HG02938 (cell line): ENCODE results near the gene APEX1.
"Not testable (repeated sequence)": the region's sequence is repeated elsewhere in the genome, so short reads cannot be mapped to it uniquely, and the experiment has no call there.

ENCODE experiments used
- ATAC-seq: cut with Tn5 transposase; IDR thresholded peaks from one replicate; pipeline ENCODE4 v1.9.1; 2021; ENCODE audit warnings: mild to moderate bottlenecking, moderate library complexity; ENCODE audit not compliant: unreplicated experiment

Gene APEX1

DNA sequence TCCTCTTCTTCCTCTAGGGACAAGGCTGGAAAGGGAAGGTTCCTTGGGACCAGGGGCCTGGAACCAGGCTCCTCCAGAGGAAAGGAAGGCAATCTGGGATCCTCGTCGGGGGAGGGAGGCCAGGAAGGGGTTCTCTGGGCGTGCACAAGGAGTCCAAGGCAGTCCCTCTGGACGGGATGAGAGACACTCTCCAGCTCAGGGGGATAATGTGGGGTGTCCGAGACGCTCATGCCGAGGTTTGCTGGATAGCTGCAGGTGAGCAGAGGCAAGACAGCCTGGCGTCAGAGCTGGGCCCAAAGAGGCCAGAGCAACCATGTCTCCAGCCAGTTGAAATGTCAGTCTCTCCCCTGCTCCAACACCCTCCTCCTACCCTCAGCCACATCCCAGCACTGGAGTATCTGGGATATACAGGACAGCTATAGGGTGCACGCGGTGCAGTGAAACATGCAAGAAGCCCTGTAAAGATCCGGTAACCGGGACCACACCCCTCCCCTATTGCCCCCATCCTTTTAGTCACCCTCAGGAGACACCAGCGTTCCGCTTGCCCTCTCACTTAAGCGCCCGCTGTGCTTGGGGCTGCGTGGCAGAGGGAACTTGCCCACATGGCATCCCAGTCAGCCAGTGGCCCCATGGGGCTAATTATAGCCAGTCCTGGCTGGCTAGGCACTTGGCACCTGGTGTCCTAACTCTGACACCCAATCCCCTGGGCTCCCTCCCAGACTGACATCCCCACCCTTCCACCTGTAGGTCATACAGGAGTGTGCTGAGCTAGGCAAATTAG is 19.3 kb upstream of the APEX1 start, which contains the start of gene KLHL33:
TSS of gene KLHL33 (minus strand) at position 585 of the 781 bp plus-strand sequence. CDS start at position 230, 355 bp downstream.
- no peak for ATAC-seq

DNA sequence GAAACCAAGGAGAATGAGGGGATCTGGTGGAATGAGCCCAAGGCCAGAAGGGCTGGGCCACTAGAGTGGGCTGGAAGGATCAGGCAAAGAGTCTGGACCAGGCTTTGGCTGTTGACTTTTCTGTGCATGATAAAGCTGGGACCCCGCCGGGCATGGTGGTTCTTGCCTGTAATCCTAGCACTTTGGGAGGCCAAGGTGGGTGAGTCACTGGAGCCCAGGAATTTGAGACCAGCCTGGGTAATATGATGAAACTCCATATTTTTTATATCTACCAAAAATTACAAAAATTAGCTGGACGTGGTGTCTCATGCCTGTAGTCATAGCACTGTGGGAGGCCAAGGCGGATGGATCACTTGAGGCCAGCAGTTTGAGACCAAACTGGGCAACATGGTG is 18.7 kb upstream of the APEX1 start:
- no peak for ATAC-seq

DNA sequence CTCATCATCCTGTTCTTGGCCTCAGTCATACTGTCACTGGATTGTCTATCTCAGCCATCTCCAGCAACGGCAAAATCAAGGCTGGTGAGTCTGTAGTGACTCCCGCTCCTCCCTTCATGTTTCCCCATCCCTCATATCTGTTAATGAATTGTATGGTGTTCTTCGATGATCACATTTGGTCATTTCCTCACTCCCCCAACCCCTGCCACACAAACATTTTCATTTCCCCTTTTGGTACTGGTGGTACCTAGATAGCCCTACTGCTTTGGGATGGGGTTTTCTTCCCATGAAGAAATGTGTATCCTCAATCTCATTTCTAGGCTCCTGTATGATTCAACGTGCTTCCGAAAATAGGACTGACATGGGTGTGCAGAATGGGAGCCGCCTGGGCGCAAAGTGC is 16.4 kb upstream of the APEX1 start:
- ATAC-seq = no peak

DNA sequence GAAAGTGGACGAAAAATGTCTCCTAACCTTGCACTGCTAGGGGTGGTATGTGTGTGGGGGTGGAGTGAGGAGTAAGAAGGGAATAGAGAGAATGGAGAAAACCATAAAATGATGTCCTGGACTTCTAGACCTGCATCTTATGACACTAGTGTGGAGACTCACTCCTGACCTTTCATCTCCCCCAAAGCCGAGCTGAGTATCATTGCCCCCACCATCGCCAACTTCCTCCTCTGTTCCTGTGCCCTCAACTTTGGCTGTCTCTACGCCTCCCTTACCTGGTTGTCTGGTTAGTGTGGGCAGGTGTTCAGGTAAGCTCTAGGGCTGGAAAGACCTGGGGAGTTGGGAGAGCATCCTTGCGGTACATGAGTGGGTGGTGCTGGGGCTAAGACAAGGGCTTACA is 14.6 kb upstream of the APEX1 start:
- ATAC-seq = no peak

DNA sequence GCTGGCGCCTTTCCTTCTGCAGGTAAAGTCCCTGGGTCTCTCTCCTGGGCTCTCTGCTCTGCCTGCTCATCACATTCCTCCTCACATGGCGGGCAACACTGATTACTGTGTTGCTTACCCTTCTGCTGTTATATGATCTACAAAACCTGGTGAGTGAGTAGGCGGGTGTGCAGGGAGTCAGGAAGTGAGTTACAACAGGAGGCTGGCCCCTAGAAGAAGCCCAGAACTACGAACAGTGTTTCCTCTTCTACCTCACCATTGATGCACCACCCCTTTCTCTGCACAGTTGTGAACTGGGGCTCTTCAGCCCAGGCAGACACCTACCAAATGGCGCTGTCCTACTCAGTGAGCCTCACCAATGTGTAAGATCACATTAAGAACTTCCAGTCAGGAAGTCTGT is 14.1 kb upstream of the APEX1 start:
- no peak for ATAC-seq

DNA sequence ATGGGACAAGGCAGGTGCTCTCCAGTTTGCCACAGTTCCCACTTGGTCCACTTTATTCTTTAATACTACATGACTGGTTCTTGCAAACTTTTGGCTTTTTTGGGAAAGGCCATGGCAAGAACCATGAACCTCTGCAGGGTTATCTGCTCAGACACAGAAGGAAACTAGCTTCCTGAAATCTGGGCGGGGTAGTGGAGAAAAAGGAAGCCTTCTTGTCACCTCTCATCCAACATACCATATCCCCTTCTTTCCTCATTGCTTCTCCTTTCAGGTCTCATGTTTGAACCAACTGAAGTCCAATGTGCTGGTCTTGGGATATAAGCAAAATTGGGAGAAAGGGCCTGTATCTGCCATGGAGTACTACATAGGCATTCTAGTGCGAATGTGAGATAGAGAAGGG is 13.6 kb upstream of the APEX1 start:
- ATAC-seq = no peak

DNA sequence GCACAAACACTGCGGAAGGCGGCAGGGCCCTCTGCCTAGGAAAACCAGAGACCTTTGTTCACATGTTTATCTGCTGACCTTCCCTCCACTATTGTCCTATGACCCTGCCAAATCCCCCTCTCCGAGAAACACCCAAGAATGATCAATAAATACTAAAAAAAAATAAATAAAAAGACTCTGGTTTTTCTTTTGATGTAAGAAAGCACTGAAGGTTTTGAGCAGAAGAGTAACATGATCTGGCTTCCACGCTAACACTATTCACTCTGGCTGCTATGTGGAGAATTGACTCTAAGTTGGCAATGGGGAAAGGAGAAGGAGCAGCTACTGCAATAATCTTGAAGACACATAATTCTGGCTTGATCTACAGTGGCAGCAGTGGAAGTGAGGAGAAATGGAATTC is 11.4 kb upstream of the APEX1 start:
- not testable (repeated sequence) for ATAC-seq

DNA sequence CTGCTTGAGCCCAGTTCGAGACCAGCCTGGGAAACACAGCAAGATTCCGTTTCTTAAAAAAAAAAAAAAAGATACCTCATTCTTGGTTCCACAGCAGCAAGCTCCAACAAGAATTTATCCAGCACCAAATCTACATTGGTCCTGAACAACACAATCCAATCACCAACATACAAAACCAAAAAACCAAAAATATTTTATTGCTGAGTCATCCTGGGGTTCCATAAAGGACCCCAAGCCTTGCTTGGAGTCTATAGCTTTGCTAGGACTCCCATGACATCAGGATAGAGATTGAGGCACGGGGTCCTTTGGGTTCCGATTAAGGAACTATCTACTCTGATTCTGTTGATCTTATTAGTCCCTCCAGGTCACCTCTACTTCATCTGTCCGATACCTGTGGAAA is 8.1 kb upstream of the APEX1 start:
- ATAC-seq = no peak

DNA sequence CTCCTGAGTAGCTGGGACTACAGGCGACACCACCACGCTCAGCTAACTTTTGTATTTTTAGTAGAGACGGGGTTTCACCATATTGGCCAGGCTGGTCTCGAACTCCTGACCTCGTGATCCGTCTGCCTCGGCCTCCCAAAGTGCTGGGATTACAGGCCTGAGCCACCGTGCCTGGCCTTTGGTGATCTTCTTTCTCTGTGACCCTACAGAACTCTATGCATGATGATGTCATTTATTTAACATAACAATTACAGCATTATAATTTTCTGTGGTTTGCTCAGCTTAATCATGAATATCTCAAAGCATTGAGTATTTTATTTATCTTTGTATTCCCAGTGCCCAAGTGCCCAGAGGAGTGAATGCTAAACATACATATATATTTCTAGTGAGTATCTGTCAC is 2.2 kb upstream of the APEX1 start:
- not testable (repeated sequence) for ATAC-seq

DNA sequence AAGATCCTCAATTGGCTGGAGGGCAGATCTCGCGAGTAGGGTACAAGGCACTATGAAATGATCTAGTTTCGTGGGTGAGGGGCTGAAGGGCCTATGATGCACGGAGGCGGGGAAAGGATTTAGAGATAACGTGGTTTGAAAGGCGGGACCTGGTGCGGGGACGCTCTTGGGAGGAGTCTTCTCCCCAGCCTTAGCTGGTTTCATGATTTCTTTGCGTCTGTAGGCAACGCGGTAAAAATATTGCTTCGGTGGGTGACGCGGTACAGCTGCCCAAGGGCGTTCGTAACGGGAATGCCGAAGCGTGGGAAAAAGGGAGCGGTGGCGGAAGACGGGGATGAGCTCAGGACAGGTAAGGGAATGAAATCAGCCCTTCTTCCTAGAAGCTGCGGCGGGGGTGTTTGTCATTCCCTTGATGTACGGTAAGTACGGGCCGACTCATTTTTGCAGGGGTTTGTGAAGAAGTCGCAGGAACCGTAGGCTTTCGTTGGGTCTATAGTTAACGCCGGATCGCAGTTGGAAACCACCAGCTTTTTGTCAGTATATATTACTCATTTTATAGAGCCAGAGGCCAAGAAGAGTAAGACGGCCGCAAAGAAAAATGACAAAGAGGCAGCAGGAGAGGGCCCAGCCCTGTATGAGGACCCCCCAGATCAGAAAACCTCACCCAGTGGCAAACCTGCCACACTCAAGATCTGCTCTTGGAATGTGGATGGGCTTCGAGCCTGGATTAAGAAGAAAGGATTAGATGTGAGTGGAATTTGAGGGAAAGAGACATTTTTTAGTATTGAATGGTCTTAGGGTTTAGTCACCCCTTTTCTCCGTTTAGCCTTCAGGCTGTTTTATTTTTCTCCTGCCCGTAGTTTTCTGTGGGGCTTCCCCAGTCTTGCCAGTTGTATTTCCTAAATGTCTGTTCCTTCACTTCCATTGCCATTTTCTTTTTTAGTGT is 602 bp downstream of the APEX1 start:
- peak; percentile 59 for ATAC-seq

DNA sequence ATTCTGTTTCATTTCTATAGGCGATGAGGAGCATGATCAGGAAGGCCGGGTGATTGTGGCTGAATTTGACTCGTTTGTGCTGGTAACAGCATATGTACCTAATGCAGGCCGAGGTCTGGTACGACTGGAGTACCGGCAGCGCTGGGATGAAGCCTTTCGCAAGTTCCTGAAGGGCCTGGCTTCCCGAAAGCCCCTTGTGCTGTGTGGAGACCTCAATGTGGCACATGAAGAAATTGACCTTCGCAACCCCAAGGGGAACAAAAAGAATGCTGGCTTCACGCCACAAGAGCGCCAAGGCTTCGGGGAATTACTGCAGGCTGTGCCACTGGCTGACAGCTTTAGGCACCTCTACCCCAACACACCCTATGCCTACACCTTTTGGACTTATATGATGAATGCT is 1.9 kb downstream of the APEX1 start:
- ATAC-seq = no peak

DNA sequence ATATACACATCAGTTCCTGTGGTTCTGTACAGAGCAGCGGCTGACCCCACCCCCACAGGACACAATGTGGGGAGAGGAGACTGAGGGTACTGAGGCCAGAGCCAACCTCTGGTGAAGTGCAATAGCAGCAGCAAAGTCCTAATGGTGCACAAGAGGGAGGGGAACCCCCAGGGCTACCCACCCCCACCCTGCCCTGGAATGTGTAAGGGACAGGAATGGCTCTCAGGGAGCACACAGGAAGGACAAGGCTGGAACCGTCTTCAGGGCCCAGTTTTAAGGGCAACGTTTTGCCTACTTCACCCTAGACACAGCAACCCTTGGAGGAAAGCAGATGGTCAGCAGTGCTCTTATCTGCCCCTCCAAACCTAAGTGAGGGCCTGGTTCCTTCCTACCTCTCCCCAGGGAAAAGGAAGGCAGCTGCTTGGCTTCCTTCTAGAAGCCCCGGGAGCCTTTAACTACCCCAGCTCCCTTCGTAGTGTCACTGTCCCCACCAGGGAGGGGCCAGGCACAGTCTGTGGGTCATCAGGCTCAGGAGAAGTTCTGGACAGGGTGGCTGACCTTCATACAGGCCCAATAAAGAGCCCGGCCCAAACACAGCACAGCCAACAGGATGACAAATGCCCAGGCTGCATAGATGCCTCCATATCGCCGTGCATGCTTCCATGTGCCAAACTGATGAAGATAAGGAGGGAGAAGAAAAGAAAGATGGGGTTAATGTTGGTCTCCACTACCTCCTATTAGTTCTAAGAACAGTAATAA is 3.2 kb downstream of the APEX1 start:
- no peak for ATAC-seq

DNA sequence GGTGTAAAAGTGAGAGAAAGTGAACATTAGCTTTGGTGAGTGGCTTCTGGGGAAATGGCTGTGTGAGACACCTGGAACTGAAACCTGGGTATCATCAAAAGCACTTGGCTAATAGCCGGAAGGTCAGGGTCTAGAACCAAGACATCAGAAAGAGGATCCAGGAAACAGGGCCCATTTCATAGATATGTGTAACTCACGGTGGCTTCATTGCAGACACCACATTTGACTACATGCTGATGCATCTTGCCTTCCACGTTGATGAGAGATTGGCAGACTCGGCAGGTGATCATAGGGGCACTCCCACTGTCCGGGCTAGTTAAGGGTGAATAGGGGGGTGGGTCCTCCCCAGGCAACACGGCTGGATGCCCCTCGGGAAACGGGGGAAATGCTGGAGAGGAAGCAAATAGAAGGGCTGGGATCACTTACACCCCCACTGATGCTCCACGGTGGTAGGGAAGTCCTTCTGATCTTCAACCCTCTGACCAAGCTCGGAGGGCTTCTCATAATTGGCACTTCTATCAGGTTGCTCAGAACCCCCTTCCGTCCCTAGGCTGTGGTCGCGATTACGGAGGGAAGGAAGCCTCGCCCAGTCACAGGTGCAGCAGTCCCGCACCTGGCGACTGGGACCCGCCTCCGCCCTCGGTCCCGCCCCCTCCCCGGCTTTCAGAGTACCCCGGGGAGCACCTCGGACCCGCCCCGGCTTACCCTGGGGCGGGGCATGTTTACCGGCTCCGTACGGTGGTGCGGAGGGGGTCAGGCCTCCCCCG is 5.6 kb downstream of the APEX1 start:
- ATAC-seq = peak; percentile 5

DNA sequence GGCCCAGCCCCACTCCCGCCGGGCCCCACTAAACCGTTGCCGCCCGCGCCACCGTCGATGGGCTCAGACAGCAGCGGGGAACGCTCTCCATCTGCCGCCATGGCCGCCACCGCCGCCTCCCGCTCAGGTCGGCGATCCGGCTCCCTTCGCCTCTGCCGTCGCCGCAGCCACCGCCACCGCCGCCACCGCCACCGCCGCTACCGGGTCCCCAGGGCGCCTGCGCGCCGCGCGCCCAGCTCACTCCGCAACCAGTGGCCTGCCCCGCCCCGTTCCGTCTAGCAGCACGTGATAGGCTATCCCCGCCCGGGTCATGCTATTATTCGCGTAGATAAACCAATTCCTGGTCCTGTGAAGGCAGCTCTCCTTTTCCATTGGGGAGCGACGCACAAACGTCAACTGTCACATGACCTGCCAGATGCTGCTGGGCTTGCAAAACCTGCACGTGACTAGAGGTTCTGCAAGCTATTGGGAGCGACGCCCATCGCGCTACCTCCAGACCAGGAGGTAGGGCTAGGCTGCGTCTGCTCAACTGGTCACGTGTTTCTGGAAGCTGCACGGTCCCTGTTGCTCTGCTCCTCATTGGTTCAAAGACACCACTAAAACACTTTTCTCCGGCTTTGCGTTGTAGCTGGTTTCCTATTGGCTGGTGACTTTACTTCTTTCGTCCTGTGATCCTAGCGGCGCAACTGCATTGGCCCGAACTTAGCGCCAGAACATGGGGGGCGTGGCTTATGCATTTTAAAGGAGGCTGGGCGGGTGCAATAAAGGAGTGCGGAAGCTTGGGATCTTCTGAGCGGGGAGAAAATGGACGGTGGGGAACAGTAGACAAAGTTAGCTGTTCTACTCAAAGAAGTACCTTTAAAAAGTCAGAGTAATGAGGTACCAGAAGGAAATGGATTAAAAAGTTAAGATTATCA is 6.5 kb downstream of the APEX1 start, which contains the start of gene PIP4P1:
TSS of gene PIP4P1 (minus strand) at position 210 of the 917 bp plus-strand sequence. CDS start at position 101, 109 bp downstream.
- ATAC-seq = peak; percentile 94

DNA sequence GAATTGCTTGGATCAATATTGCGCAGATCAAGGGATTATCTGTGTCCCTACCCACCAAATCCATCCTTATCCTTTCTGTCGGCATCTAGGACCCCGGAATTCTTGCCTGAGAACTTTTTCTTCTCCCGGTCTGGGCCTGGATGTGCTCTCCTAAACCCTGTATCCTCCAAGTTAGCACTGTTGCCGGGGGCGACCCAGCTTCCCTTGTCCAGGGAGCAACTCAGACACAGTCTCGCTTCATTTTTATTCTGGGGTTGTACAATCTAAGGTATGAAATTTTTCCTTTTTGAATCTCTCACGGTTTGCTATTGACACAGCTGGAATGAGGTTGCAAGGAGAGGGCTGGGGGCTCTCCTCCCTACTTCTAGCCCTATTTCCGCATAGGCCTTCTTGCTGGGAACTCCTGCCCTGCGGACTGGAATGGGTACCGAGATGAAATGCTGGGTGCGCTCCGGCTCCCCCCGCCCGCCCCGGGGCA is 13.8 kb downstream of the APEX1 start:
- peak; percentile 5 for ATAC-seq

DNA sequence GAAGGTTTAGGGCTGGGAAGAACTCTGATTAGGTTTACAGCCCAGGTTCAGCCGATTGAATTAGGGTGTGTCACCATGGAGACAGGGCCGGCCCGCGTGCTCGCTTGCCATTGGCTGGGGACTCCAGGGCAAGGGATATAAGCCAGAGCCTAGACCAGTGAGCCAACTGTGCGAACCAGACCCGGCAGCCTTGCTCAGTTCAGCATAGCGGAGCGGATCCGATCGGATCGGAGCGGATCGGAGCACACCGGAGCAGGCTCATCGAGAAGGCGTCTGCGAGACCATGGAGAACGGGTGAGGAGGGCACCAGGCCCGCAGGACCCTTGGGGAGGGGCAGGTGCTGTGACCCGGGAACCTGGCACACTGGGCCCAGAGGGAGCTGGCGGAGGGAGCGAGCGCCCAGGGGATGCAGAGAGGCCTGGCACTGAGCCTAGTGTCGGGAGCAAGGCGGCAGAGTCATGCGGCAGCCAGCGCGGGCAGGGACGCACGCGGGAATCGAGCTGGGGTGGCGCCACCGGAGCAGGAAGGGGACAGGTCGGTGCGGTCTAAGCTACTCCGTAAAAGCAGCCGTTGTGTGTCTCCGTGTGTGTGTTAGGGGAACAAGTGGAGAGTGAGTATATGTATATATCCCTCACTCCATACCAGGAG is 14.3 kb downstream of the APEX1 start, which contains the start of gene PNP:
TSS of gene PNP (plus strand) at position 165 of the 648 bp plus-strand sequence. CDS start at position 284, 119 bp downstream.
- ATAC-seq = peak; percentile 94

DNA sequence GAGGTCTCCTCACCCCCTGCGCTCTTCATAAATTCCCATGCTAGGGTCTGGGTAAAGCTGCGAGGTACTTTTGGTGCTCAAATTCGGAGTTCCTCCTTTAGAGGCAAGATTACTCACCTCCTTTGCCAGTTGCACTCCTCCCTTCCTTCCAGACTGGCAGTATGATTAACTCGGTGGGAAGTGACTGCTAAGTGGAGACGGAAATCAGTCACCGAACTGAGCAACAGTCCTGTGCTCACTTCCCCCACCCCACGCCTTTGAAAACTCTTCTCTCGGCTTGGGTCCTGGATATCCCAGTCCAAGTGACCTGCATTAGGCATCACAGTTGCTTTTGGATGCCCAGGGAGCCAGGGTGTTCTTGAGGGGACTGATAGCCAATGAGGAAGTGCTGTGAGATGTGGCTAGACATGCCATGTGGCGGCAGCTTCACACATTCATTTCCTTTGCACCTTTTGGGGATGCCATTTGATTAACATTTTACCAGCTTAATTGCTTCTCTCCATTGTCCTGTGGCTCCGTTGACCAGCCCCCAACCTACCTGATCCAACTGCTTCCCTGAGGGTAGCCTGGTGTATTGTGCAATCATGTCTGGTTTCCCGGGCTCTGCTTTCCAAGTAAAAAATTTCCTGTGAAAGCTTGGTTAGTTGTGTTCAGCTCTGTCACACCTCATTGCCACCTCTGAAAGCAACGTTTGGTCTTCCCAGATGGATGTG is 15.0 kb downstream of the APEX1 start:
- no peak for ATAC-seq

DNA sequence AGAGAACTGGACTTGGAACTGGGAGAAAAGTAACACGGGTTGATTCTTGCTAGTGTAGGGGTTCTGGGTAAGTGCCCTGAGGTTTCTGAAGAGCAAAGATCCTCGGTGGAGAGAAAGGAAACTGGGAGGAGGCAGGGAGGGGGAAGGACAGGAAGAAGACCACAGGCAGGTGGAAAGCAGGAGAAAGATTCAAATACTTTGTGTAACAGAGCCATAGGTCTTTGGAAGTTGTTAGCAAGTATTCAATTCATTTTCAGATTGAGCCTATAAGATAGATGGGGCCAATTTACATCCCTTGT is 15.5 kb downstream of the APEX1 start:
- ATAC-seq = no peak
